Right lung (tissue), 5 donors: ENCODE data around the gene KCND1. TPM values are rescaled to one million over a fixed set of nuclear protein-coding genes. Genes with fewer than 3 reads are reported as not detected.

Experiments
- DNase-seq, 2 donors: peaks; one replicate each; pipeline ENCODE4 v3.0.0-alpha.2; 2013
- polyA plus RNA-seq, 5 donors: library from polyadenylated mRNA; unstranded; fragments of 120-200 nt; gene quantifications; one replicate each; pipeline versions ENCODE4 v1.2.1 to v1.2.3, GENCODE V29; 2013; ENCODE audit warnings: inconsistent platforms in 1 of 5, low replicate concordance in 1 of 5; ENCODE audit not compliant: insufficient read length in 5 of 5, insufficient read depth in 1 of 5

KCND1 gene
- polyA plus RNA-seq, 5 donors, result 3.5 to 4.3 (median 4.0) TPM

DNA sequence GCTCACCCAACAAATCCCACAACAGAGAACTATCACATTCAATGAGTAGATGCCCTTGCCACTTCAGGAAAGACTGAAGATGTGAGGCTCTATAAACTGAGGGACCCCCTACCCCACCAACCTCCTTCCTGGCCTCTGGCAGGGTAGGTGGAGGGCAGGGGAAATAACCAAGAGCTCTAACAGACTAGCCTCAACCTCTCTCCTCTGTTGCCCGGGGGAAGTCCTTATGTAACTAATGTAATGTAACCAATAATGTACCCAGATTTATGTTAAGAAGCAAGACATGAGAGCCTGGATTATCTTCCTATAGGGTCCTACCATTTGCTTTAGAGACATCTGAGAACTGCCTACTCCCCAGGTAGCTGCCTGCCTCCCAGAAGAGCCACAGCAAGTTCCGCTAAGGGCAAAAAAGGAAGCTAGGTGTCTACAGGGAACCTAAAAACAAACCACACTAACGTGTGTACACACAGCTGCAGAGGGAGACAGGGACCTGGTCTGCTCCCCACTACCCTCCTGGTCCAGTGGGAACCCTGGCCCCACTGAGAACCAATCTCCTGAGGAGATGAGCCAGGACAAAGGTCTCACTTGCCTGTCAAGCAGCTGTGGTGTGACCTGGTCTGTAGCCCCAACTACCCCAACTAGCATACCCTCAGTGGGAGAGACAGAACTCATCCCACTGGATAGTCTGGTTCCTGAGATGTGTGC lies 32.0 kb downstream of the KCND1 start:
- DNase-seq, result no peak

- no peak for DNase-seq
These were observed 32.8 kb downstream of the KCND1 start for GRCh38 chrX:48938721-48939425.

GRCh38 chrX:48937054-48937907 lies 34.4 kb downstream of the KCND1 start:
- no peak for DNase-seq

- DNase-seq, result no peak
These were observed 35.1 kb downstream of the KCND1 start for GRCh38 chrX:48936429-48937053.

DNA sequence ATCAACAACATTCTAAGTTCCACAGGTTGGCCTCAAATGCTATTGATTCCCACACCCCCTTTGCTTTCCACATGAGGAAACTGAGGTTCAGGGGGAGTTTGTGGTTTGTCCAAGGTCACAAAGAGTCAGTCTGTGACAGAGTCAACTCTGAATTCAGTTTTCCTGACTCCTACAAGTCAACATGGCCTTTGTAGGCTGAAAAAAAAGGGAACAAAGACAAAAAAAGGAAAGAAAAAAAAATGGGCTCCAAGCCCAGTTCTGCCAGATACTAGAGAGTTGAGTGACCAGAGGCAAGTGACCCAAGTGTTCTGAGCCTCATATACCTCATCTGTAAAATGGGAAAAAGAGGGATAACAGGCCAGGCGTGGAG lies 36.4 kb downstream of the KCND1 start:
- DNase-seq, result no peak

DNA sequence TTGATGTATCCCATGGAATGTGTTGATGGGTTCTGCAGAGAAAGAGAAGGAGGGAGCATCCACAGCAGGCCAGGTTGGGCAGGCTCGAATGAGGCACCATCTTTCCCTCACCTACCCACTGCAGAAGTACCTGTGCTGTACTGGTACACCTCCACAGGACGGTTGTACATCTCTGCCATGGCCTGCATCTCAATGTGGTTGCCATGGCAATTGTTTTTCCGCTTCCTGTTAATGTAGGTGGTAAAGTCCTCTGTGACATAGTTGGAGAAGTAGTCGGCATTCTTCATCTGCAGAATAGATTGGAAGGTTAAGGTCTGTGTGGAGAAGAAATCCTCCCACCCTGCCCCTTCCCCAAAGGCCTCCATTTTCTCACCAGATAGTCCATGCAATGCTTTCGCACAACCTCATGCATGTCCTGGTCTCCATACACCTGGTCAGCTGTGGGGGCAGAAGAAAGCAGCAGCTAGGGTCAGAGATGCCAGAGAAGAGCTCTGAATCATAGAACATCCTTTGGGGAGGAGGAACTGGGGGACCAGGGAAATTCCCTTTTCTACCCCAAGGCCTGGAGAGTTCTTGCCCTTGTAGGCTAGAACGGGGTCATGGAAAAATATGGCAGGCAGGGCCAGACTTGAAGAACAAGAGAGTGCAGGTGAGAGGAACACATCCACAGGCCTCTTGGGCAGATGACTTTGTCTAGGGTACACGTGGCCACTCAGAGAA lies 36.9 kb downstream of the KCND1 start:
- DNase-seq, result no peak

- DNase-seq, result no peak
These were observed 37.9 kb downstream of the KCND1 start for GRCh38 chrX:48933757-48934156.

DNA sequence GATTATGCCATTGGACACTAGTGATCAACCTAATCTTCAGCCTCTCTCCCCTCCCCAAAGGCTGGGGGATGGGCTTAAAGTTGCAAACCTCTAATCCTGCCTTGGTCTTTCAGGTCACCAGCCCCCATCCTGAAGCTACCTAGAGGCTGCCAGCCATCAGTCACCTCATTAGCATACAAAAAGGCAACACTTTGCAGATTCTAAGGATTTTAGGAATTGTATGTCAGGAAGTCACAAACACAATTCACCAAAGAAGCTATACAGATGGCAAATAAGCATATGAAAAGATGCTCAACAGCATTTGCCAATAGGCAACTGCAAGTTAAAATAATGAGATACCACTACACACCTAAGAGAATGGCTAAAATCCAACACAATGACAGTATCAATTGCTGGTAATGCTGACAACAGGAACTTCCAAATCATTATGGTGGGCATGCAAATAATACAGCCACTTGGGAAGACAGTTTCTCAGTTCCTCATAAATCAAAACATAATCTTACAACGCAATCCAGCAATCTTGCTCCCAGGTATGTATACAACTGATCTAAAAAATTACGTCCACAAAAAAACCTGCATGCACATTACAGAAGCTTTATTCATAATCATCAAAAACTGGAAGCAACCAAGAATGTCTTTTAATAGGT lies 43.8 kb downstream of the KCND1 start:
- DNase-seq, result no peak

DNA sequence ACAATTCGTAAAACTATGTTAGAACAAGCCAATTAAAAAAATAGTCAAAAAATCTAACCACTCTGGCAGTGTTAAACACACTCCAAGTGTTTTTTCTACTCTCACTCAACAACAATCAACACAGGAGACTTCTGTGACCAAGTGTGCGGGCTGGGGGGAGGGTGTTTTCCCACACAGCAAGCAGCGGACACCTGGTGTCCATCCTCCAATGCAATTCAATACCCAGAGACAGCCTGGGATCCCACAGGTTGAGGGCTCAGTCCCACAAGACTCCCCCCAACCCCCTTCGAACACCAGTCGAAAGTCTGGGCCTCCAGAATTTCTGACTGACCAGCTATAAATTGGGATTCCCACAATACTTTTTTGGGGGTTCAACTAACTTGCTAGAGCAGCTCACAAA lies 44.5 kb downstream of the KCND1 start:
- no peak for DNase-seq

DNA sequence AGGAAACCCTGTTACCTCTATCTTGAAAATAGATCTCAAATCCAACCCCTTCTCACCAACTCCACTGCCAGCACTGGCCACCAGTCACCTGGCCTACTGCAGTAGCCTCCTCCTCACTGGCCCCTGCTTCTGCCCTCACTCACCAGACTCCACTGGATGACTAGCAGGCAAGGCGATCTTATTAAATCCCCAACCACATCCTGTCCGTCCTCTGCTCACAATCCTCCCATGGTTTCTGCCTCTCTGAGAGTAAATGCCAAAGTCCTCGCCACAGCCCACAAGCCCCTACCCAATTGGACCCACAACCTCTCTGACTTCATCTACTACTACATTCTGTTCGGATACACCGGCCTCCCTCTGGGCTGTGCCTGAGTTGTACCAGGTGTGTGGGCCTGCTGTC lies 47.4 kb downstream of the KCND1 start:
- no peak for DNase-seq

DNA sequence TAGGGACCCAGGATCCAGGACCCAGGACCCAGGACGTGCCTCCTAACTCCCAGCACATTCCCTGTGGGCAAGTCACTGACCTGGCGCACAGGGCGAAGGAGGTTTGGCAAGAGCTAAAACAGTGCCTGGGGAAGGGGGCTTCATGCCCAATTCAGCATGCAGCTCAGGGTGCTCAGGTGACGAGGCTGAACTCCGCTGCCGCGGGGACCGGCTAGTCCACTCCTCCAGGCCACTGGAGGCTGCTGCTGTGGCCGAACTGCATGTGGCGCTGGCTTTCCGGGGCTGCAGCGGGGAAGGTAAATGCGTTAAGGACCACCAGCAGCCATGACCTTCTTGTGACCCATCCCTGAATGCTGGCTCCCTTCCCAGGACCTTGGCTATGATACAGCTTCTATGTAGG lies 47.9 kb downstream of the KCND1 start:
- DNase-seq, result no peak

GRCh38 chrX:48920718-48921104 lies 50.9 kb downstream of the KCND1 start:
- DNase-seq, result no peak

GRCh38 chrX:48919947-48920717 lies 51.5 kb downstream of the KCND1 start:
- no peak for DNase-seq

DNA sequence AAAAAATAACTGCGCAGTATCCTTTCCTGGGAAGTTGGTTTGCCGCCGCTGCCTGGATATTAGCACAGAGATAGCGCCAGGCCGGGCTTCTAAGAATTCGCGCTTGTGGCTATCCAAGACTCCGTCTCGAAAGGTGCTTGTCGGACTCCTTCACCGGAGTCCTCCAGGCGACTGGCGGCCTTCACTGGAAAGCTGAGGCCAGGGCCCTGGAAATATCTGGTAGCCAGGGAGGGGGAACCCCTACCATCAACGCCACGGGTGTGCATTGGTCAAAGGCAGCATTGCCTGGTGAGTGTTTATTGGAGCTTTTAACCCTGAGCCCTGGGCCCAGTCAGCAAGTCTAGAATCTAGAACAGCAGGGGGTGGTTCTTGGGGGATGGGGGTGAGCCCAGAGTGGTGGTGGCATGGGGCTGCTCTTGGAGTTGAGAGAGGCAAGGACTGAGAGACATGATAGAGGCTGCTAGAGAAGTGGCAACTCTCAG lies 52.2 kb downstream of the KCND1 start:
- no peak for DNase-seq

- peak; percentile 75 for DNase-seq
These were observed 52.9 kb downstream of the KCND1 start, which contains the start of gene PIM2 for GRCh38 chrX:48918643-48919340. PIM2 (minus strand) TSS chrX:48919024; CDS start chrX:48918834, 190 bp downstream.

GRCh38 chrX:48918301-48918642 lies 53.4 kb downstream of the KCND1 start:
- no peak for DNase-seq

DNA sequence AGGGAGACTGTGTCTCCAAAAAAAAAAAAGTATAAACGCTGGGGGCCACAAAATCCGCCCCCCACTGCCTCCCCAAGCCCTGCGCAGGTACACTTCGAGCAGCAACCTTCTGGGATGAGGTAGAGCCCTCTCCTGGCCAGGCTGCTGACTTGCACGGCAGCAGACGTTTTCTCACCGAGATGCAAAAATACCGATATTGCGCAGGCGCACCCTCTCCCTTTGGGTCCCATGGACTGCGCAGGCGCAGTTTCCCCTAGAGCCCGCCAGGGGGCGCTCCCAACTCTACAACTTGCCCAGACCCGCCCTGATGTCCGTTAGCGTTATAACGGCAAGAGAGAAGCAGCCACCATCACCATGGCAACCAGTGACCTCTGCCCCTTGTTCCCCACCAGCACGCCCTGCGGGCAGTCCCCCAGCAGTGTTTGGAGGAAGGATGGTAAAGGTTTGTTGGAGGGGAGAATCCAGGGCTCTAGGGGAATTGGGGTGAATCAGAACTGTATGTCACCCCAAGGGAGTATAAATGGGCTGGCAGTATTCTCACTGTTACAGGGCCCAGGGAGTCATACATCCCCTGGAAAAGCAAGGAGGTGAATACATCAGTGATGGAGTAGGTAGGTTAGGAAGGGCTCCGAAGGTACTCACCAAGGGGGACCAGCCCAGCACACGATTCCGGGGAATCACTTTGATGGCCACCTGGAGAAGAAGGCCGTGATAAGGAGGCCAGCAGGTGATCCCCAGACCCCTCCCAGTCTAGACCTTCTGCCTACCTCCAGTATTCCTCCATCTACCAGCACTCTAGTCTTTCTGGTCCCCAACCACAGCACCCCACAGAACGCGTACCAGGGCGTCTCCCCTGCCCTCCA lies 54.3 kb downstream of the KCND1 start:
- peak; percentile 84 to 86 for DNase-seq
